ENCODE data around the gene FRS3. TPM values are rescaled to one million over a fixed set of nuclear protein-coding genes. Genes with fewer than 3 reads are reported as not detected.

FRS3 gene
- total RNA-seq, 1 donor from 2014 or later = 5.3 TPM

DNA sequence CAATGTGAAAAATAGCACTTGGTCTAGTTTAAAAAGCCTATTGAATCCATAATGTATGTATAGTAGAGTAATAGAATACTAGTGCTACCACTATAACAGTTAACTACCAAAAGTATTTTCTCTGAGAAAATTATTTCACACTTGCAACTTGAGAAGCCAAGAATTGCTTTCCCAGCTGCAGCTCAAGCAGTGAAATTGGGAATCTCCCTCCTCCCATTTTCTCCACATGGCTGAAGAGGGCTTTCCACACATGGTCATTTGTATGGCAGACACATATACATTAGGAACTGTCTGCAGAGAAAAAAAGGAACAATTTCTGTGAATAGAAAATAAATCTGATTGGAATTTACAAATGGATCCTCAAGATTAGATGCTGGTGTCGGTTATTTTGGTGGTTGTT lies 42.3 kb upstream of the FRS3 start:
- no peak overlapping the region for H3K27ac ChIP-seq (replicated peaks)
- TF ChIP-seq, protein P1, sequence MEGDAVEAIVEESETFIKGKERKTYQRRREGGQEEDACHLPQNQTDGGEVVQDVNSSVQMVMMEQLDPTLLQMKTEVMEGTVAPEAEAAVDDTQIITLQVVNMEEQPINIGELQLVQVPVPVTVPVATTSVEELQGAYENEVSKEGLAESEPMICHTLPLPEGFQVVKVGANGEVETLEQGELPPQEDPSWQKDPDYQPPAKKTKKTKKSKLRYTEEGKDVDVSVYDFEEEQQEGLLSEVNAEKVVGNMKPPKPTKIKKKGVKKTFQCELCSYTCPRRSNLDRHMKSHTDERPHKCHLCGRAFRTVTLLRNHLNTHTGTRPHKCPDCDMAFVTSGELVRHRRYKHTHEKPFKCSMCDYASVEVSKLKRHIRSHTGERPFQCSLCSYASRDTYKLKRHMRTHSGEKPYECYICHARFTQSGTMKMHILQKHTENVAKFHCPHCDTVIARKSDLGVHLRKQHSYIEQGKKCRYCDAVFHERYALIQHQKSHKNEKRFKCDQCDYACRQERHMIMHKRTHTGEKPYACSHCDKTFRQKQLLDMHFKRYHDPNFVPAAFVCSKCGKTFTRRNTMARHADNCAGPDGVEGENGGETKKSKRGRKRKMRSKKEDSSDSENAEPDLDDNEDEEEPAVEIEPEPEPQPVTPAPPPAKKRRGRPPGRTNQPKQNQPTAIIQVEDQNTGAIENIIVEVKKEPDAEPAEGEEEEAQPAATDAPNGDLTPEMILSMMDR (IDR thresholded peaks at IDR 0.05; ENCODE audit: borderline replicate concordance) = no peak
- no peaks in the 10 kb centered on the region for H3K36me3 ChIP-seq
- no peaks in the 10 kb centered on the region for H3K9me3 ChIP-seq (replicated peaks)
- intact Hi-C loops (cut with micrococcal nuclease) = no loop called here
- no peaks in the 10 kb centered on the region for H3K27me3 ChIP-seq (ENCODE audit: low read depth)
- no peak for DNase-seq
- no peaks in the 10 kb centered on the region for H3K4me1 ChIP-seq
- H3K4me3 ChIP-seq = no peak overlapping the region

DNA sequence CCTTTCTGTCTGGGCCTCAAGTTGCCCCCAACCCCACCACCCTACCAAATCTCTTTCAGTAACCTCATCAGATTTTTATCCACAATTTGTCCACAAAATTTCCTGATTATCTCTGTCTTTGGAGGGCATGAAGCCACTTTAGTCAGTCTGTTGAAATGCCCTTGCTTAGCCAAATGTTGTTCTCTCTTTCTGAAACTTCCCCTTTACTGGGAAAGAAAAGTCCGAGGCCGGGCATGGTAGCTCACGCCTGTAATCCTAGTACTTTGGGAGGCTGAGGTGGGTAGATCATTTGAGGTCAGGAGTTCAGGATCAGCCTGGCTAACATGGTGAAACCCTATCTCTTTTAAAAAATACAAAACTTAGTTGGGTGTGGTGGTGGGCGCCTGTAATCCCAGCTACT lies 41.6 kb upstream of the FRS3 start:
- no peak overlapping the region for H3K4me3 ChIP-seq
- no peak overlapping the region for H3K27ac ChIP-seq (replicated peaks)
- H3K9me3 ChIP-seq (replicated peaks) = no peaks in the 10 kb centered on the region
- H3K27me3 ChIP-seq (ENCODE audit: low read depth) = no peaks in the 10 kb centered on the region
- H3K36me3 ChIP-seq = no peaks in the 10 kb centered on the region
- intact Hi-C loops (cut with micrococcal nuclease) = no loop called here
- H3K4me1 ChIP-seq = peaks cover 2% of the 10 kb centered on the region
- TF ChIP-seq, protein P1 (IDR thresholded peaks at IDR 0.05; ENCODE audit: borderline replicate concordance) = no peak
- no peak for DNase-seq

DNA sequence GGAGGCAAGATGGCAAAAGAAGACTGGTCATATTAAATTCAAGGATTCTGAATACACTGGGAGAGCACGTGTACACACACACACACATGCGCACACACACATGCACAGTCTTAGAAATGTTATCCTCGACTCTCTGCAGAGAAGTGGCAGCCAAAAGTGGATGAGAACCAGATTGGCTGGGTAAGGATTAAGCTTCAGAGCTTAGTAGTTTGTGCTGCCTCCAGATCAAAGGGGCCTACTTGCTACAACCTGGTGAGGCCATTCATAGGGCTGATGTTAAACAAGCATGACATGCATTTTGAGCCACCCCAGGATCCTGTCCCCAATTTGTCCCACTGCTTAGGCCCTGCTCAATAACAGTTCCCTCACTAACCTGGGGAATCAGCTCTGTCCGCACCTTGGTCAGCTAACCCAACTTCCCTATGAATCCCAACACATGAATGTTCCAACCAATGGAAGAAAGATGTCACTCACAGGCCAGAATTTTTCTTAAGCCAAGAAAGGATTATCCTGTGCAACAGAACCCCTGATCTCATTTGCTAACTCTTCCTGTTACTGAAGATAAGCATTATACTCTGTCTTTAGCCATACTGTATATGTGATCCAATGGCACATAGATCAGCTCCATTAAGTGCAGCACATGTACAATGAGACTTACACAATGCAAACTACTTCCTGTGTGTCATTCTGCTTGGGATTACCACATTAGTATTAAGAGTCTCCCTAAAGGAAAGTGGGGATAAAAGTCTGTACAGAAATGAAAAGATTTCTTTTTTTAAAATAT lies 38.8 kb upstream of the FRS3 start:
- Histone ChIP-seq H3K4me3 (no peak overlapping the region), H3K4me1 (peaks cover 17% of the 10 kb centered on the region), H3K9me3 (replicated peaks) (no peaks in the 10 kb centered on the region), H3K27ac (replicated peaks) (no peak overlapping the region), H3K36me3 (no peaks in the 10 kb centered on the region), H3K27me3 (ENCODE audit: low read depth) (no peaks in the 10 kb centered on the region)
- TF ChIP-seq, protein P1 (IDR thresholded peaks at IDR 0.05; ENCODE audit: borderline replicate concordance) = no peak
- intact Hi-C loops (cut with micrococcal nuclease) = no loop called here
- no peak for DNase-seq

DNA sequence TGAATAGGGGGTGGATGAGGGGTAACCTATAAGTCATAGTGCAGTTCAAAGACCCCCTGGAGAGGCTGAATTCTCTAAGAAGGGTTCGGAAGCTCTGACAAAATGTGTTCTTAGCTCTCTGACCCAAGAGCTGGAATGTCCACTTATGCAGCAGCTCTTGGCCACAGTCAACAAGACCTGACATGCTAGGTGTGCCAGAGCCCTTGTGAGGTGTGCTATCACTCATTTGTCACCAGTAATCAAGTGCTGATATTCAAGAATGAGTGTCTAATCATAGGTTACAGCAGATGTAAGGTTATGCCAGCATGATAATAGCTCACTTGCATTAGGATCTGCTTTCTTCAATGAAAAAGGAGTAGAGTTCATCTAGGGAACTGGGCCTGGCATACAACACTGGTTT lies 35.9 kb upstream of the FRS3 start:
- peak overlapping the region; percentile 57 for H3K27ac ChIP-seq (replicated peaks)

DNA sequence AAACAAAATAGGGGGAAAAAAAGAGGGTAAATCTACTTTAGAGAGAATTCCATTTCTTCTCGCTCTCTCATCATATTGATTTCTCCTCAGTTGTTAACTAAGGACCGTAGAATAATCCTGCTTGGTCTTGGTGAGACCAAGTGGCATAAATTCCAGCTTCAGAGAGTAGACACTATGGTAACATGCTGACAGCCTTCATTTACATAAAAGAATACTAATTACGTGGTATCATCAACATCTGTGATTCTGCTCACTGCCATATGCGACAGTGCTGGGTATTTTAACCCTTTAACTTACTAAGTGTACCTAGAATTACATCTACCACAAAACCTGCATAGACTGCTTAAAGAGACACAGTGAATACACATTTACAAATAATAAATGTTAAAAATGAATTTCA lies 34.9 kb upstream of the FRS3 start:
- no peaks in the 10 kb centered on the region for H3K9me3 ChIP-seq (replicated peaks)
- H3K27me3 ChIP-seq (ENCODE audit: low read depth) = no peaks in the 10 kb centered on the region
- H3K36me3 ChIP-seq = no peaks in the 10 kb centered on the region
- TF ChIP-seq, protein P1 (IDR thresholded peaks at IDR 0.05; ENCODE audit: borderline replicate concordance) = no peak
- H3K27ac ChIP-seq (replicated peaks) = peak overlapping the region; percentile 57
- DNase-seq = no peak
- peaks cover 25% of the 10 kb centered on the region for H3K4me1 ChIP-seq
- intact Hi-C loops (cut with micrococcal nuclease) = no loop called here
- no peak overlapping the region for H3K4me3 ChIP-seq

More for the DNA sequence above, 35.9 kb upstream of the FRS3 start:
- Histone ChIP-seq H3K4me1 (peaks cover 25% of the 10 kb centered on the region), H3K4me3 (no peak overlapping the region), H3K9me3 (replicated peaks) (no peaks in the 10 kb centered on the region), H3K27me3 (ENCODE audit: low read depth) (no peaks in the 10 kb centered on the region), H3K36me3 (no peaks in the 10 kb centered on the region)
- intact Hi-C loops (cut with micrococcal nuclease) = no loop called here
- TF ChIP-seq, protein P1 (IDR thresholded peaks at IDR 0.05; ENCODE audit: borderline replicate concordance) = no peak
- no peak for DNase-seq

Data from left ventricle myocardium inferior (tissue), 1 donor.